Measurements from ENCODE around the gene SUN2.

SUN2 gene

DNA sequence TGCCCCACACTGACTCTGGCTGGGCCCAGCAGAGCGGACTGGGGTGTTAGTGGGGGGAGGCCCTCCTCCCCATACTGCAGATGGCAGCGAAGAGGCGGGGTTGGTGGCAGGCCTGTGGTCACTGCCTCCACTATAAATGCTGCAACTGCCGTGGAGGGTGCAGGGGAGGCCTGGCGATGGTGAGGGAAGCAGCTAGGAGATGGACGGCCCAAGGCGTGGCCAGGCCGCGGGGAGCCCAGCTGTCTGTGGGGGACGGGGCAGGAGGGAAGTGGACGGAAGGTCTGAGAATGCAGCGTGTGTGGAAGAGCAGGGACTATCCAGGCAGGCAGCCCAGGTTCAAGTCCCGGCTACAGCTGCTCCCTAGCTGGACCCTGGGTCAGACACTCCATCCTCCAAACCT lies 19.9 kb upstream of the SUN2 start:
- DNase-seq, result no peak

DNA sequence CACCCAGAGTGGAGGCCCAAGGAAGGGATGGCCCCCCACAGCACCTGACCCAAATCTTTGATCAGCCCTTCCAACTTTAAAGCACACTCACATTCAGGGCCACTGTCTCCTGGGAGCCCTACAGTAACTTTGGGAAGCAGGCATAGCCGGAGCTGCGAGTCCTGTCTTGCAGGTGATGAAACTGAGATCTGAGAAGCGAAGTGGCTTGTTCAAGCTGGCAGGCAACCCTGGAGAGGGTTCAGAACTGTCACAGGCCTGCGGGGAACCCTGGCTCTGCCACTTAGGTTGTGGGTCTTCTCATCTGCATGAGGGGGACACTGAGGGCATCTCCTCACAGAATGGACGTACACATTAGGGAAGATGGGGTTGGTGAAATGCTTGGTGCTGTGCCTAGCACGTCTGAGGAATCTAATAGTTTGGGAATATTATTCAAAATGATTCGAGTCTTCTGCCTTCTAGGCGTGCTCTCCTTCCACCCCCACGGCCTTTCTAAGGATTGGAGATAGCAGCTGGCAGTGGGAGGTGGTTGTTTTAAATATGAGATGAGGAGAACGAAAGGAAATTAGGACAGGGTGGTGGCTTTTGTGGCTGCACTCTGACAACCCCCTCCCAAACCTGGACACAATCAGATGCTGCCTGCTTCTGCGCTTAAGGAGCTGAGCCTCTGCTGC lies 18.8 kb upstream of the SUN2 start:
- DNase-seq, result no peak

DNA sequence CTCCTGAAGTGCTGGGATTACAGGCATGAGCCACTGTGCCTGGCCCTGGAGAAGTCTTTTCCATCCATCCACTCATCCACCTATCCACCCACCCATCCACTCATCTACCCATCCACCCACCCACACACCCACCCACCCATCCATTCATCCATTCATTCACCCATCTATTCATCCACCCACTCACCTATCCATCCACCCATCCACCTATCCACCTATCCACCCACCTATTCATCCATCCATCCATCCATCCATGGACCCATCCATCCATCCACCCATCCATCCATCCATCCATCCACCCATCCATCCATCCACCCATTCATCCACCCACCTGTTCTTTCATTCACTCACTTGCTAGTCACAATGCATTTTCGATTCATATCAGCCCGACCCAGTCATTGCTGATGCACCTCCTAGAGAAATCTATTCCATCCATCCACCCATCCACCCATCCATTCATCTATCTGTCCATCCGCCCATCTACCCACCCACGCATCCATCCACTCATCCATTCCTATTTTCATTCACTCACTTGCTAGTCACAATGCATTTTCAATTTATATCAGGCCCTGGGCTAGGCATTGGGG lies 17.7 kb upstream of the SUN2 start:
- no peak for DNase-seq

DNA sequence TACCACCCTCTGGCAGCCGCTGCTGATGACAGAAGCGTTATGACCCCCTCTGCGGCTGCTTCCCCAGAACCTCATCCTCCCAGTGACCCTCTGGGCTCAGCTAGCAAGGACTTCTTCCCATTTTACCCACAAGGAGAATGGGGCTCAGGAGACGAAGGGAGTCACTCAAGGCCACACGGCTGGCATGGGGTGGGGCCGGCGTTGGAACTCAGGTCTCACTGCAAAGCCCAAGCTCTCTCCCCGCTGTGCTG lies 16.8 kb upstream of the SUN2 start:
- DNase-seq, result no peak

DNA sequence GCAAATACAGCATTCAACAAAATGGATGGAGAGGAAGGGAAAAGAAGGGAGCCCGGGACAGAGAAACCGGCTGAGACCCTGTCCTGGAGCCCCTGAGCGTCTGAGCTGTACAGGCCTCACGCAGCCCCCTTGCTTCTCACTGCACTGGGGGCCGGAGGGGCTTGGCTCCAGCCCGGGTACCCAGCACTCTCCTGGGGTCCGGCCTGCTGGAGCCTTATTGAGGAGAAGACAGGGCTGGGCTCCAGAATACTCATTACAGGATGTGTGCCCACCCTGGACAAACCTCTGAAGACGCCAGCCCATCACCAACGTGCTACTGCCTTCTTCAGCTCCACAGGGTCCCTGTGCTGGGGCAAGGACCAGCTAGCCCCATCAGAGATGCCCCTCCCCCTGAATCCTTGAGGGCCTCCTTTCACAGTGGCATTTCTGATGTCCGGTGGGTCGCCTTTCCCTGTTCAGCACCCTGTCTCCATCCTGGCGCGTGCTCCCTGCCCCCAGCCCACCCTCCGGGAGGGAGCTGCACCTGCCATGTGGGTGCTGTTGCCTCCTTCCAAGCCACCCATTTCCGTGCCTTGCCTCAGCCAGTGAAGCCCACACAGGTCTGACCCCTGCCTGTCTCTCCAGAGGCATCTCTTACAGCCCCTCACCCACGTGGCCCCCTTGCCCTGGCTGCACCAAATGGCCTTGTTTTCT lies 14.6 kb upstream of the SUN2 start:
- no peak for DNase-seq

DNA sequence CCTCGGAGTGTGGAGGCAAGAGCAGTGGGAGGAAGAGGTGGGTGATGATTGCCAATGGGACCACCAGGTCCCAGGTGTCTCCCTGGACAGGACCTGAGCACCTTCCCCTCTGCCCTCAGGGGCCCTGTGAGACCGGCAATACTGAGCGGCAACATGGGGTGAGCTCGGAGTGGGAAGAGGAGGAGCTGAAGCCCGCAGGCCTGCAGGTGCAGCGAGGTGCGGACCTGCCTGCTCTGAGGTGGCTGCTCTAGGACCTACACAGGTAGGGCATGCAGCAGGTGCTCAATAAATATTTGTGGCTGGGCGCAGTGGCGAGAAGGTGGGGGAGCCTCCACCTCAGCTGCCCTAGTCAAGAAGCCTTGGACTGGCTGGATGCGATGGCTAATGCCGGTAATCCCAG lies 12.2 kb upstream of the SUN2 start:
- DNase-seq, result no peak

DNA sequence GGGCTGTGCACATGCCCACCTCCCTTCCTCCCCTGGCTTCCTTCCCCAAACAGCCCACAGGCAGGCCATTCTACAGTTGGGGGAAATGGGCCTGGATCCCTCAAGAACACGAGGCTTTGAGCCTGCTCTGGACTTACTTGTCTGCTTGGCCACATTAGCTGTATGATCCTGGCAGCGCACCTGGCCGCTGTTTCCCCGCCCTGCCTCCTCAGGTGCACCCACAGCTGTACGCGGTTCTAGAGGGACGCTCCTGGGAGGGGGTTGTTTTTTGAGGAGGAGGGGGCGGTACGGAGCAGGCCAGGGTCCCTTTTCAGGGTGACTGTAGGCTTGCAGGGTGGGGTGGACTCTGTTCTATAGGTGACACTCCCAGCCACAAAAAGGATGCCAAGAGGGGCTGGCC lies 11.5 kb upstream of the SUN2 start:
- no peak for DNase-seq

DNA sequence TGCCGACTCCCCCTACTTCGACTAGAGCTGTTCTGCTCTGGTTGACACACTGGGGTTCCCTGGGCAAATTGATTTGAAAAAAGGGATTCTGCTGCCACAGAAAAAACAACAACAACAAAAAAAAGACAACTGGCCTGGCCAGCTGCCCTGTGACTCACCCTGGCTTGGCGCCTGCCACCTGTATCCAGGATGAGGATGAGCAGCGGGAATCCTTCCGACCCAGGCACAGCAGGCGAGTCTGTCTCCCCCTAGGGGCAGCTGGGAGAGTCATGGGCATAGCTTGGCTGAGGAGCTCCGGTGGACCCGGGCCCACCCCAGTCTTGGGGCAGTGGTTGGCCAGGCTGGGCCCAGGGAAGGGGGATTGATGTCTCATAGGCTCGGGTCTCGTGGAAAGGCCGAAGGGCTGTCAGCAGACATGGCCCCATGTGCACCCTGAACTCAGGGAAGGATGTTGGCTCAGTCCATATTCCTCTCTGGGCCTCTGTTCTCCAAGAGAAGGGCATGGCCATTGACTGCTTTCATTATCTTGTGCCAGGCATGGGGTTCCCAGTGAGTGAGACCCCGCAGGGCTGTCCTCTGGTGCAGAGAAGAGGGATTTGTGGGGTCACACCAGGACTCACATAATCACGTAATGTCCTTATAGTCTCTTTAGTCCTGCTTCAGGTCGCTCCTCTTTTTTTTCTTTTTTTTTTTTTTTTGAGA lies 10.4 kb upstream of the SUN2 start:
- peak; percentile 17 to 33 for DNase-seq

DNA sequence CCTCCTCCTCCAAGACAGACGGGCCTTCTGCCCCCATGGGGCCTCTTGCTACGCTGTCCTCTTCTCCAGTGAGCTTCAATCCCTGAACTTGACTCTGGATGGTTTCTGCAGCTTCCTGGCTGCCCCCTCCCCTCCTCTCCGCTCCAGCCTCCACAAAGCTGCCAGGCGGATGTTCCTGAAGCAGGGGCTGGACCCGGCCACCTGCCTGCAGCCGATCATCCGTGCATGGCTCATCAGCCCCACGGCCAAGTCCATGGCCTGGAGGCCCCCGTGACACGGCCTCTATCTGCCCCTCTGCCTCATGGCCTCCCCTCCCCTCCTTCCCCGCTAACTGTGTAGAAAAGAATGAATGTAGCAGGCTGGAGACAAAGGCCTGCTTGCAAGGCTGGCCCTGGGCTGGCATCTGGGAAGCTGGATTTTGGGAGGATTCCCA lies 6.8 kb upstream of the SUN2 start:
- DNase-seq, result no peak

DNA sequence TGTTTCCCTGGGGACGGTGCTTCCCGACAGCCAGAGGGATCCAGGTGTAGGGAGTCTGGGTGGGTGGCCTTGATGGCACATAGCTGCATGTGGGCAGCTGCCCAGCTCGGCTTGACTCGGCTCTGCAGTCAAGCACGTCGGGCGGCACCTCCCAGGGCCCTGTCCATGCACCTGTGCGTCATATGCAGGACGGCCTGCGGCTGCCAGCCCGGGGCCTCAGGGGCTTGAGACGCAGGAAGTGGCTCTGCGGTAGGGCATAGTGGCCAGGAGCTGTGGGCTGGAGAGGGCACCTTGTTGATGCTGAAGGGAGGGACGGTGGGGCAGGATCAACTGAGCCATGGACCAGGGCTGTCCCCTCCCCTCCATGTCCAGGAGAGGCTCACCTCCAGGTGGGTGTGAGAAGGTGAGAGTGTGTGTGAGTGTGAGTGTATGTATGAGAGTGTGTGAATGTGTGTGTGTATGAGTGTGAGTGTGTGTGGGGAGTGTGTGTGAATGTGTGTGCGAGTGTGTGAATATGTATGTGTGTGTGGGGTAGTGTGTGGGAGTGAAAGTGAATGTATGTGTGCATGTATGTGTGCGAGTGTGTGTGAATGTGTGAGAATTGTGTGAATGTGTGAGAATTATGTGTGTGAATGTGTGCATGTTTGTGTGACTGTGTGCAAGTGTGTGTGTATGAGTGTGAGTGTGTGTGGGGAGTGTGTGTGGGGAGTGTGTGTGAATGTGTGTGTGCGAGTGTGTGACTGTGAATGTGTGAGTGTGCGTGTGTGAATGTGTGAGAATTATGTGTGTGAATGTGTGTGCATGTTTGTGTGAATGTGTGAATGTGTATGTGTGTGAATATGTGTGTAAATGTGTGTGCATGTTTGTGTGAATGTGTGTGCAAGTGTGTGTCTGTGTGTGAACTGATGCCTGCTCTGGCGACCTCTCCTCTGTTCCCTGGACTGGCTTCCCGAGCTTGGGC lies 5.7 kb upstream of the SUN2 start:
- DNase-seq, result no peak

DNA sequence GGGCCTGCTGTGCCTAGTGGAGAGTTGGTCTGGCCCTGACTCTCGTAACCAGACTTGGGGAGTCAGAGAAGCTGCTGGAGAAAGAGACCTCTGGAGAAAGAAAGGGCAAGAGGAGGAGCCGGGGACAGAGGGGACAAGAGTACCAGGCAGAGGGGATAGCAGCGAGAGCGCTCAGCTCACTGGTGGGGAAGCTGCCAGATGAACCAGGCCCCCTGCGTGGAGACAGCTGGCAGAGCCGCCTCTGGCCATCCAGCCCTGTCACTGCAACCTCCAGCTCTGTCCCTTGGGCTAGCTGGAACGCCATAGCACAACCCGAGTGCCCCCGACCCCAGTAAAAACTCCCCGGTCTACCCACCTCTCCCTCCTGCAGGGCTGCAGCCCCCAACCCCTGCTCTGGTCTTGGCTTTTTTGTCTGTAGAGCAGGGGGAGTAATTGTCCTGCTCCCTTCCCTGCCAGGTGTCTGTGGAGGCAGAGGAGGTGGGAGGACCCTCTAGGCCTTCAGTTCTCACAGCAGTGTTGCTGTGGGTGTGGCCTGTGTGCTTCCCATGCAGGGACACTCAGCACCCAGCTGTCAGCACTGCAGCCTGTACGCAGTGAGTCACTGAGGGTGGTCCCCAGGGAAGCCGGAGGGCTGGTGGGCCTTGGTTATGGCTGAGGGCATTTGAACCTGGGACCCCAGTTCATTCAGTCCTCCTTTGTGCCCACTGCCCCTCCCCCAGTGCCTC lies 4.8 kb upstream of the SUN2 start:
- DNase-seq, result no peak

DNA sequence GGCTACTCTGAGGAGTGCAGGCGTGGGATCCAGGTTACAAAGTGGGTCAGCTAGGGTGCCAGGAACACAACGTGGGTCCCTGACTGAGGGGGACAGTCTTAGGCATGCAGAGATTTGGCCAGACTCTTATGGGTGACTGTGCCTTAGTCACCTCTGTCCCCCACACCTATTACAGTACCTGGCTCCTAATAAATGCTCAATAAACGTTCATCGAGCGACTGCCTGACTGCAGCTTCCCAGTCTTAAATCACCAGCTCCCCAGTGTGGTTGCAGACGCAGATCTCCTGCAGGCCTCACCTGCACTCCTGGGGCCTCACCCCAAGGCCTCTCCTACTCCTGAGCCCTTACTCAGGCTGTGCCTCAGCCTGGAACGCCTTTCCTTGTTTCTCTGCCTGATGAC lies 3.2 kb upstream of the SUN2 start:
- no peak for DNase-seq

DNA sequence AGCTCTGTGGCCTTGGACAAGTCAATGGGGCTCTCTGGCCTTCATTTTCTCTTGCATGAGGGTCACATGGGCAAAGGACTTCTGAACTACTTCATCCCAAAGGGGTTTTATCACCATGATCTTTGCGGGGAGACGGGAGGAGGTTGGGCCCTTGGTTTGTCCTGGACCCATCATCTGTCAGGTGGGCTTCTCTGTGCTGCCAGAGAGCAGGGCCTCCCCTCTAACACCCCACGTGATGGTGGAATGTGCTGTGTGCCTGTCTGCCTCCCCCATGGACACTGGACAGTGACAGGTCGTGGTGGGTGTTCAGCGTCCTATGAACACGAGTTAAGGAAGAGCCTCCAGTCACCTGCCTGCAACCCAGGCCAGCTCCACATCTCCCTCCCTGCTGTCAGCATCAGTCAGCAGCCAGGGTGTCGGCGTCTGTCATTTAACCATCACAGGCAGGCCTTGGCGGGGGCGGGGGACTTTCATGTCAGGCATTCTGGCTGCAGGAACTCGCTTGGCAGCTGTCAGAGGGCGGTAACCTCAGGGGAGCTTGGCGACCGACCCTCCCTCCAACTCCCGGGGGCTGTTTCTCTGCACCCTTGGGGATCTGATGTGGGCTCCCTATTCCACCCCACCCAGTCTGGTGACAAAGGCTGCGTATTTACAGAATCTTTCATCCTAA lies 2.6 kb upstream of the SUN2 start:
- no peak for DNase-seq

DNA sequence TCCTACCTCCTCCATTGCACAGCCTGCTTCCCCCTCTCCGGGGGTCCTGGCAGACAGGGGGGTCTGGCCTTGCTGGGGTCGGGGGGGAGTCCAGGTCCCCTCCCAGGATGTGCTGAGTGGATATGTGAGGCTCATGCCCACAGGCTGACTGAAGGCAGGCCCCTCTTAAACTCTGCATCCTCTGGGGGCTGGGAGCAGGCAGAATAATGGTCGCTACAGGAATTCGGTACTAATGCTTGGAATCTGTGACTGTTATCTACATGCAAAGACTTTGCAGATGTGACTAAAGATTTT lies 1.6 kb upstream of the SUN2 start:
- no peak for DNase-seq

DNA sequence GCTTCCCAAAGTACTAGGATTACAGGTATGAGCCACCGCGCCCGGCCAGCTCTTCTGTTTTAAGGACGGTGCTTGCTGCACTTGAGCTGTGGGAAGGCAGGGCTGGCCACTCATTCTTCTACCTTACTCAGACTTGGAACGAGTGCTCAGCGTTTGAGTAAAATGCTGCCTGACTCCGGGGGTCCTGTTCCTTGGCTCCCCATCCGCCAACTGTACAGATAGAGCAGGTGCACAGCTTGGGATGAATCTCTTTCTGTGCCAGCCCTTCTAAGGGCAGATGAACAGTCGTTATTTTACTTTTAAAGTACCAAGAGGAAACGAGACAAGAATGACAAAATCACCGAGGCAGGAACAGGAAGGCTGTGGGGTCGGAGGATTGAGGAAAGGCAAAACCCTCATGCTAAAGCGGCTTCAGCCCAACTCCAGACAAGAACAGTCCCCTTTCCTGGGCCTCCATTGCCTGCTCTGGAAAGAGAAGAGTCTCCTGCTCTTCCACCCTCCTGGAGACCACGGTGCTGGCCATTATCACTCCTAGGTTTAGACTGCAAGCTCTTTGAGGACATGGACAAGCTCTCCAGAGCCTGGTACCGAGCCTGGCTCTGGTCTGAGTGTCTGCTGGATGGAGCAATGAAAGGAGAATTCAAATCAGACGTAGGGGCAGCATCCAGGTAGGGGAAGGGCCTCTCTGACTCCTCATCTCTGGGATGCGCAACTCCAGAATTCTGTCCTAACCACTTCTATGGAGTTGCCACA lies 1.1 kb upstream of the SUN2 start:
- peak; percentile 27 to 31 for DNase-seq

DNA sequence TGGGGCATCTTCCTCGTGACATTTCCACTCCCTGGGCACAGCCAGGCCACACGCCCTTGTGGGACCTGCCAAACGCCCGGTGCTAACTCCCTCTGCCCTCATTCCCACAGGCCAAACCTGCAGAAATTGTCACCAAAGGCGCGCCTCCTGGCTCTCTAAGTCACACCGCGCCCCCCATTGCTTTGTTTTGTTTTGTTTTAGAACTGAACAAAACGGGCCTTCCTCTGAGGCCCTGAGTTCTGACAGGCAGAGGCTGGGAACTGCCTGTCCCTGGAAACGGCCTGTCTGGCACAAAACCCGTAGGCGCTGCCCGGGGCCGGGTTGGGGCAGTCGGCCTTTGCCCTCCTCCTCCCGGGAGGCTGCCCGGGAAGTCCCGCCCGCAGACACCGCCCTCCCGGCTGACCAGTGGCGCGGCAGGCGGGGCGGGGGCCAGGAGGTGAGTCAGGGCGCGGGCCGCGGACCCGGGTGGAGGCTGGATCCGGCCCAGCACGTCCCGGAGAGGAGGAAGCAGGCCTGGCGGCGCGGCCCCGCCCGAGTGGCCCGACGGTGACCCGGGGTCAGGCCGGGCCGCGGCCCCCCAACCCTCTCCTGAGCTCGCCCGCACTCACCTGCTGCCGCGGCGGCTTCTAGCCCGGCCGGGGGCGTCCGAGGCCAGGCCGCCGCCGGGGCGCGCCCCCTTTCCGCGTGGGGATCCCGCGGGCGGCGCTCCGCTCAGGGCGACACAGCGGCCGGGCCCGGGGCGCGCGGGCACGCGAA lies 465 bp downstream of the SUN2 start:
- DNase-seq, result peak; percentile 47 to 58

DNA sequence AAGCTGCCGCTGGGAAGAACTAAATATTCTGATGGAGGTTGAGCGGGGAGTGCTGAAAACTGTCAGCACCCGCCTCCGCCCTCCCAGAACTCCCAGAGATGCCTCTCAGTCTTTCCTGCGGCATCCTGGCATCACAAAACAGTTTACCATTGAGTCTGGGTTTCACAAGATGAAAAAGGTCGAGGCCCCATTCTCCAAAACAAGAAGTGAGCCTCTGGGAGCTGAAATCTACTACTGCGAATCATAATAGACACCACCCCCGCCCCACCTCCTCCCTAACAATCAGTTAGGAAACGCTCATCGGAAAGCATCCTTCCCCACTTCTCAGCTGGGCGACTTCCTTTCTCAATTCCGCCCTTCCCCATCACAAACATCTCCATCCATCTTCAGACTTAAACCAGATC lies 1.0 kb downstream of the SUN2 start:
- DNase-seq, result peak; percentile 67 to 73

DNA sequence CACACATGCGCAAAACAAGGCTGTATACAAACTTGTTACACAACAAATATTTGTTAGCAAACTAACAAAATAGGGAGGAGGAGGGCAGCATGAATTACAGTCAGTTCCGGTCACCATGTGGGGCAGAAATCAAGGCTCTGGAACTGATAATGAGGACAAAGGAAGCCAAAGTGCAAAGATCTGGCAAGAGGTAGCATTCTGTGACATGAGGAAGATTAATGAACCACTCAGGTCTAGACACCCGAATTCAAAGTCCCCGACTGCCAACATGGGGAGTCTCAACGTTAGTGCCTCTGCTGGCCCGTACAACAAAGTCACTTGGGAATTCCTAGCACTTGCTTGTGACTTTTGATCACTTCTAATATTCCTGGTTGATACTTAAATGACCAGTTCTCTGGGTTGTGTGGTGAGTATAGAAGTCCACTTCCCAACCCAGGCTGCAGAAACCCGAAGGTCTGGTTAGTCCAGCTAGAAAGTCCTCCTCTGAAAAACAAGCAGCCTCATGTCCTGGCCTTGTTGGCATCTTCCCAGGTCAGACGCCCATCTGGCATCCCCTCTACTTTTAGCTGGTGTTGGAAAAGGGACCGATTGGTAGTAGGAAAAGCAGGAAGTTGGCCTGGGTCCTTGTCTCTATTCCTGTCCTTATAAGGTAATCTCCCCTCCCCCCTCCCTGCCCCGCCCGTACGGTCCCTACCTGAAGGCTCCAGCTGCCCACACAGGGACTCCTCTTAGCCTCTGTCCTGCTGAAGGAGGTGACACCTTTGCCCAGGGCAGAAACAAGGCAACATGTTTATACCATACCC lies 1.6 kb downstream of the SUN2 start:
- DNase-seq, result peak; percentile 13 to 38

All from AML-193 (cell line).